GM18498 (cell line): ENCODE measurements around the gene LMOD1.
A peak's percentile ranks its signal among the peaks of the same experiment; 100 is the strongest.
"Not testable (repeated sequence)": the region's sequence is repeated elsewhere in the genome, so short reads cannot be mapped to it uniquely, and the experiment has no call there.

ENCODE experiments used
- ATAC-seq: cut with Tn5 transposase; IDR thresholded peaks from one replicate; pipeline ENCODE4 v1.9.1; 2021; ENCODE audit warnings: mild to moderate bottlenecking, moderate library complexity; ENCODE audit not compliant: unreplicated experiment

The LMOD1 gene

DNA sequence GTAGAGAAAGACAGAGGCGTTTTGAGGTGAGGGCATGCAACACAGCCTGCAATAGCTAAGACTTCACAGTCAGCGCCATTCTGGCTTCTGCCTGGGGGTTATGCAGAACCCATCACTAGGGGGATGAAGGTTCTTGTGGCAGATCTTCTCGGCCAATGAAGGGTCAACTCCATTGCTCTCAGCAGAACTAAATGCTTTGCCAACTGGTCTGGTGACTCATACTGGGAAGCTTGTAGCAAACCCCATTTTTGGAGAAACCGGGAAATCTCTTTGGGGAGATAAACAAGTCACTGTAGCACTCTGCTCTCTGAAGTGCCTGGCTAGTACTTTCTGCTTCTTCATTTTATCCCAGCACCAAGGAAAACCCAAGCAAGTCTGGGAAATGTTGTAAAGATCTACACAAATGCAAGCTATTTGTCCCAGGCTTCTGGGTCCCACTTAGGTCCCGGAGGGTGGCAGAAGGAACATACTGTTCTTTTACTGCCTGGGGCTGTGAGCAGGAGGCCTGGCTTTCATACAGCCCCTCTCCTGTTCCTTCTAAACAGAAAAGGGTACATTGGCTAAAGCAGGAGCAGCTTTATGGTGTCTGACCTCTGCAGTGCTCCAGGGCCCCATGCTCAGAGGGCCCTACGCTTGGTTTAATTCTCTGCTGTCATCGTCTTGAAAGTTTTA lies 28.9 kb downstream of the LMOD1 start:
- no peak for ATAC-seq

DNA sequence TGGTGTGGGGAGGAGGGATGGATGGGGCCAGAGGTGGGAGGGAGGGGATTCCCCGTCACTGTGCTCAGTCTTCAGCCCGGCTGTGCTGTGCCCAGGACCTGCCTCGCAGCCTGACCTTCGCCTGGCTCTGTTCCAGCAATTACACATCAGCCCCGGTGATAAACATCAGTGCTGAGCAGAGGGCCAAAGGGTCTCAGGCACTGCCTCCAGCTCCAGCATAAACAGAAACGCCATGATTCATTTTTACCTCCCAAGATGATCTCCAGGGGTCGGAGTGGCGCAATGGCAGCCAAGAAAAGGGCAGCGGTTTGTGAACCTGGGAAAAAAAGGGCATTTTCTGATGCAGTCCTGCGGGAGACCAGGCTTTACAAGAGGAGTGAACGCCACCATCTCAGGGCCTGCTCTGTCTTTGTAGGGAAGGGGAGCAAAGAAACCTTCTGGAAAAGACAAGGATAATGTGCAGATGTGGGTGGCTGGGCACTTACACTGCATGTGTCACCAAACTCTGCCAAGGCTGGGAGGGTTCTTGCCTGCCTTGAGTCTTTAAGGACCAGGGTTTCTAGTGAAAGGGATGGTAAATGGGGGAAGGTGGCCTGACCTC lies 29.6 kb downstream of the LMOD1 start:
- ATAC-seq: no peak

DNA sequence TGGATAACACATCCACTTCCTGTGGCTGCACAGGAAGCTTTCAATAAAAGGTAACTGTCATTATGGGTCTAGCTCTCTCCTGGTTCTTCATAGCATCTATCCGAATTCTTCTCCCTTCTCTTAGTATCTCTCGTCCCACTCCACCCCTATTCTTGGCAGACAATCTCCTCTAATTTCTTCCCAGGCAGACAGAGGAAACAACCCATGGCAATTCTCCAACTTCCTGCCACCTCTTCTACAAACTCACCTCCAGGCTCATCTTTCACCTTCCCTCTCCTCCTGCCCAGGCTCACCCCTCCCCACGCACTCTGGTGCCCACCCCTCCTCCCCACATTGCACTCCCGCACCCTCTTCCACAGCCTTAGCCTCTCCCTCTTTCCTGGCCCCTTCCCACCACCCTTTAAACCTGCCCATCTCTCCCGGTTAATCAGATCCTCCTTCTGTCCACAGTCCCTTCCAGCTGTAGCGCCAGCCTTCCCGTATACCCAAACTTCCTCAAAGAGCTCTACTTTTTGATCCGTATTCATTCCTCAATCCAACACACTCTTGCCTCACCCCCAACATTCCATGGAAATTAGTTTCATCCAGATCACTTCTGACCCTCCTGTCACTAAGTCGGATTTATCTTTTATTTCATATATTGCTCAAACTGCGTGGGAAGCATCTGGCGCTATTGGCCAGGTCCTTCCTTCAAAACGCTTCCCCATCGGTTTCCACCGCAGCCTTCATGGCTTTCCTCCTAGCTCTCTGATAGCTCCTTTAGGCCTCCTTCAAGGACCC lies 31.7 kb downstream of the LMOD1 start:
- ATAC-seq: no peak

DNA sequence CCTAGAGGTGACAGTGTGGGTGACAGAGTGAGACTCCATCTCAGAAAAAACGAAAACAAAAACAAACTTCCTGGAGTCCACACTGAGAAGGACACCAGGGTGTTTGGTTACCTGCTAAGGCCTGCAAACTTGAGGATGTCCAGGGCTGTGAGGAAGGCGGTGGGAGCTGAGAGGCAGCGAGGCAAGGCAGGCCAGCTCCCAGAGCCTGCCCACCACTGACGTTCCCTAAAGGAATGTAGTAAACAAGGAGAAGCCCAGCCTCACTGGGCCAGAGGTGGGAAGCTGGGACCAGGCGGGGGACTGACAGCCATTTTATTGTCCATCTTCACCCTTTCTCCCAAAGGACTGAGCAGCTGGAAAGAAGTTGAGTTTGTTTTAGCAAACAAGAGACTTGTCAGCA lies 33.5 kb downstream of the LMOD1 start:
- ATAC-seq: no peak

DNA sequence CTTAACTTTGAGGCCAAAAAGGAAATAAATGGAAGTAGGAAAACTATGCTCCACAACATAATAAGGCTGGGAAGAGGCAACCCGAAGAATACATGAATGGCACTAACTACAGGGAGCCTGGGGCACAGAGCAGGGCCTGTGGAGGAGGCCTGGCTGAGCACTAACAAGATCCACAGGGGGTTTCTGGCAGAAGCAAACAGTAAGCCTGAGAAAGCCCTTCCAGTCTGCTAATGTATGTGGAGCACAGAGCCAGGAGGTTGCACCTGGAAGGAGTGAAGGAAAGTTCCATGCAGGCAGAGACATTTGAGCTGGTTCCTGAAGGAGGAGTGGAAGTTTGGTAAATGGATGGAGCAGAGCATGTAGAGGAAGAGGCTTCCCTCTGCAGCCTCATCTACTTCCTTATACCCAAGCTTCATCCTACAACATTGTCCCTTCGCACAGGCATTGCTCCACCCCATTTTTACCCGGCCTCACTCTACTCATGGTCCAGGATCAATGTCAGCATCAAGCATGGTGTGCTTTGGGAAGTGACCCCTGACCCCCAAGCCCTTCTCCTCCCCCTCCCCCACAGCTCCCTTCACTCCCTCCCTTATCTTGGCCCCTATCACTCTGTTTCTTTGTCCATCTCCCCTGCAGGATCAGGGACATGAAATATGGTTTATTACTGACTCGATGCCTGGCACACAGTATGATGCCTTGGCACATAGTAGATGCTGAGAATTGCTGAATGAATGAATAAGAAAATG lies 34.3 kb downstream of the LMOD1 start:
- no peak for ATAC-seq

DNA sequence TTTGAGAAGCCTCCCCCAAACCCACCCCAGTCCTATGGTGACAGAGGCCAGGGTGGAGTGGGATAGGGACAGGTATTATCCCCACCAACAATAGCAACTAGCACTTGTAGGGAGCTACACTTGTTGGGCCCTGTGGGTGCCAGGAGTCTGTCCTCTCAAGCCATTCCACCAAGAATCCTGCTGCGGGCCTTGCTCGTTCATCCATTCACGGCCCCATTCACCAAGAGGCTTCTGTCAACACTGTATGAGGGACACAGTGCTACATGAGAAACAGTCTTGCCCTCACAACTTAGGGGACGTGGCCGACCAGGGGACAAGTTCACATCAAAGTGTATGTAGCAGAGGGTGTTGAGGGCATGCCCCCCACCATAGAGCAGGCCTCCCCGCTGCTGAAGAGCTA lies 38.7 kb downstream of the LMOD1 start:
- no peak for ATAC-seq

DNA sequence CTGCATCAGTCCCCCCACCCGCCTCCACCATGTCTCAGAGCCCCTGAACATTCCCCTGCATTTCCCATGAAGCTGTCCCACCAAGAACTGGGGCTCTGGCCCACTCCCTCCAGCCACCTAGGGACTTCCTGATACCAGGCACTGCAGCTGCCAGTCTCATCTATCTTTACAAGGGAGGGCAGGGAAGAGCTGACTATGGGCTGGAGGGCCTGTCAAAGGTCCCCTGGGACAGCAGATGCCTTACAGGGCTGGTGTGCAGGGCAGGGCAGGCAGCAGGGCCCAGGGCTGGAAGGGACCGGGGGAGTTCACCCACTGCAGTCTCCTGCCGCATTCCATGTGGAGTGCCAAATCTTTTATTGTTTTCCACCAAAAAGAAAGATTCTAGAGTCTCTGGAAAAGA lies 40.0 kb downstream of the LMOD1 start:
- no peak for ATAC-seq

DNA sequence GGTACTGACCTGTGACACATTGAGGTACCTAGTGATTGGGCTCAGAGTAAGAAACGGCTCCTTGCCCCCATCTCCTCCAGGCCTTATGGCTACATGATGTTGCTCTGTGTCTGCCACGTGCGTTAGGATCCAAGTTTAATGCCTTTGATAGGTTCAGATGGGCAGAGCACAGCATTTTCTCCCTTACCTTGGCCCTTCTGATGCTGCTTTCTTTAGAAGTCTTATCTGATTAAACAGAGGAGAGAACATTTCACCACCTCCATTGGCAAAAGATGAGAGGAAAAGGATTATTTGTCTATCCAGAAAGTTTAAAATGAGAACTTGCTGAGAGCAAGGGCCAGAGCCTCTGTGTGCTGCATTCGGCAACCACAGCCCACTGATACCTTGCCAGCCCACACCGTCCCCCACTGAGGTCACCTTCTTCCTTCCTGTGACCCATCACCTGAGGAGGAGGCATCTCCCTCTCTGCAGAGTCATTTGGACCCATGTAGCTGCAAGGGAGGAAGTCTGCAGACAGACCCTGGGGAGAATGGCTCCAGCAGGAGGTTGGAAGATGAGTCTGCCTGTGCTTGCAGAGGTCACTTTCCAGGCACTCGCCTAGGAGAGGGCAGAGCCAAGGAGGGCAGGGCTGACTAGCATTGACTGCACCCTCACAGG lies 41.0 kb downstream of the LMOD1 start:
- ATAC-seq: no peak

DNA sequence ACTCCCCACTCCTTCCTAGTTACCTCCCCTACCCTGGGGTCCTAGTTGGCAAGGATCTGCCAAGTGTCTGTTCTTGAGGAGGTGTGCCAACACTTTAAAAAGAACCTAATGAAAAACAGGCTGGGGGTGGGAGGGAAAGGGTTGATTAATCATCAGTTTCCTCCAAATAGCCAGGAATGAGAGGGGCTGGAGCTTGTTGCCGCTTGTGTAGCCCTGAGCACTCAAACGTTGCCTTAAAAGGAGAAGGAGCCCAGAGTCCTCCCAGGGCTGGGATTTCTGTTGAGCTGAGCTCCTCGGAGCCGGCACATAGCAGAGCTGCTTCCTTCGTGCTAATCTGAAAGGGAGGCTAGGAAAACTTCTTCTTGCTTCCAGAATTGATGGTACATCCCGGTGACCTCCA lies 41.8 kb downstream of the LMOD1 start:
- no peak for ATAC-seq

DNA sequence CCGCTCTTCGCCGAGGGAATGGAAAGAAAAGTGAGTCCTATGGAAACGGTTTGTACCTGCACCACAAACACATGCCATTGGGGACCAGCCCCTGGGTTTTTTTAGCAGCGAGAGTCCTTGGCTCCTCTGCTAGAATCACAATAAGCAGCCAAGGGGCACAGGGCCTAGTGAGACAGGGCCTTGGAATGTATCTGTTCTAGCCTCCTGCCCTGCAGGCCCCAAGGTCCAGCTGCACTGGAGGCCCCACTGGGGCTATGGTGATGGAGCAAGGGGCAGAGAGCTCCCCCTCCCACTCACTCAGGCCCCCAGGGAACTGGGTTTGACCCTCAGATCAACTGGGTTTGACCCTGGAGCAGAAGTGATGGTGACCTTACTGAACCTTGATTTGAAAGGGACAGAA lies 43.2 kb downstream of the LMOD1 start:
- ATAC-seq: no peak

DNA sequence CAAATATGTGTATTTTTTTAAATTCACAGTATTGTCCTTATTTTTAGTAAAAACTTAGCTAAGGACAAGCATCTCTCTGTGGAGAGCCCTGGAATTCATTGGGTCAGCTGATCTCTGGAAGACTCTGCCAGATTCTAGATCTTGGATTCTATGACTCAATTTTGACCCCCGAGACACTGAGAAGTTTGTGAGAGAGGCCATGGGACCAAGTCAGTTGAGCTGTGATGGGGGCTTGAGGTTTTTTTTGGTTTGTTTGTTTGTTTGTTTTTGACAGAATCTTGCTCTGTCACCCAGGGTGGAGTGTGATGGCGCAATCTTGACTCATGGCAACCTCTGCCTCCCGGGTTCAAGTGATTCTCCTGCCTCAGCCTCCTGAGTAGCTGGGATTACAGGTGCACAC lies 44.1 kb downstream of the LMOD1 start:
- ATAC-seq: no peak

DNA sequence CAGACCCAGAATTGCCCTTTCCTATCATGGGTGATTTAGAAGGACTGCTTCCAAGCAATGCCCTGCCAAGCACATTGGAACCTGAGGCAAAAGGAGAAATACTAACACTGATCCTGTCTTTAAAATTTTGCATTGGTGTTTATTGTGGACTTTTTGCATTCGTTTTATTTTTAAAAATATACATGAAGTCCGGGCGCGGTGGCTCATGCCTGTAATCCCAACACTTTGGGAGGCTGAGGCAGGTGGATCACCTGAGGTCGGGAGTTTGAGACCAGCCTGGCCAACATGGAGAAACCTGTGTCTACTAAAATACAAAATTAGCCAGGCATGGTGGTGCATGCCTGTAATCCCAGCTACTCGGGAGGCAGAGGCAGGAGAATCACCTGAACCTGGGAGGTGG lies 45.3 kb downstream of the LMOD1 start:
- ATAC-seq: not testable (repeated sequence)

DNA sequence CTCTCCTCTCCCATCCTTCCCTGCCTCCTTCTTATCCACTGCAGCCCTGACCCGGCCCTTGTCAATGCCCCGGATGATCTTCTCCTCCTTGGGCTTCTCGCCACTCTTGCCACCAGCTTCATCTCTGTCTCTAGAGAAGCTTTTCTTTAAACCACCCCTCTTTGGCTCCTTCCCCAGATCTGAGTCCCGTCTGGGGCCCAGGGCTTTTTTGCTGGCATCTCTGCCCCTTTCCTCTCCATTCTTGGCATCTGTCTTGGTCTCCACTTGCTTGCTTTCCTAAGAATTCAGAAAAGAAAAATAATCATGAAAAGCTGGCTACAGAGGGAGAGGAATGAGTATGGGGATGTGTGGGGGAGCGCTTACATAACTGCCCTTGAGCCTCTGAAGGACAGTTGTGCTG lies 45.9 kb downstream of the LMOD1 start:
- ATAC-seq: no peak

DNA sequence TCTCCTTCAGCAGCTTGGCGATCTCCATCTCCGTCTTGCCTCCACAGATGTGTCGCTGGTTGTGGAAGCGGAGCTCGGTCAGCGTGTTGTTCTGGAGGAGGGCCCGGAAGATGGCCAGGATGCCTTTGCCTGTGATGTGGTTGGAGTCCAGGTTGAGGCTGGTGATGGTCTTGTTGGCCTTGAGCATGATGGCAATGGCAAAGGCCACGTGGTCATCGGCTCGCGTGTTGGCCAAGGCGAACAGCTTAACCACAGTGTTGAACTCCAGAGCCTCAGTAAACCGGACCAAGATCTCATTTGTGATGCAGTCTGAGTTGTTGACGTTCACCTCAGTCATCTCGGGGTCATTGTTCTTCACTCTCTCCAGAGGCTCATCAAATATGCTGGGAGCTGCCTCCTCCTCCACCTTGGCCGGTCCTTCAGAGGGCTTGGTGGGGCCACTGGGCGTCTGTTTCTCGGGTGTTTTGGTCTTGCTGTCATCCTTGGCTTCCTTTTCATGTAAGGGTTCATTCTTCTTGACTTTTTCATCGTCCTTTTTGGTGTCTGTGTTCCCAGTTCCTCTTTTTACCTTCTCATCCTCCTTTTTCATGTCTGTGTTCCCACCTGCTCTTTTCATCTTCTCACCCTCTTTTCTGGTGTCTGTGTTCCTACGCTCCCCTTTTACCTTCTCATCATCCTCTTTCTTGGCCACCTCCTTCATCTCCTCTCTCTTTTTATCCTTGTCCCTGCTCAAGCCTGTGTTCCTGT lies 46.5 kb downstream of the LMOD1 start:
- no peak for ATAC-seq

DNA sequence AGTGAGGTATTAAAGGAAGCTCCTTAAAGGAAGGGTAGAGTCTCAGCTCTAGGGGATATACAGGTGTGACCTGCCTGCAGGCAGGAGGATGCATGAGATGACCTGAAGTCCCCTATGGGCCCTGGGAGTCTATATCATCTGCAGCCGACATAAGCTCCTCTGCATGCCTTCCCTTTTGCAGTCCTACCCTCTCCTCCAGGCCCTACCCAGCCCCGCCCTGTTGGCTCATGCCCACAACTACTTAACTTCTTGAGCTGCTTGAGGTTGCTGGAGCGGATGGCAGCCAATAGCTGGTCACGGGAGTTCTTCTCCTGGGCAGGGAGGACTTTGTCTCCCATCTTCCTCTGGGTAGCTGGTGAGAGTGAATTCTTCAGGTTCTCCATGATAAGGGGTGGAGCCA lies 47.4 kb downstream of the LMOD1 start:
- ATAC-seq: no peak

DNA sequence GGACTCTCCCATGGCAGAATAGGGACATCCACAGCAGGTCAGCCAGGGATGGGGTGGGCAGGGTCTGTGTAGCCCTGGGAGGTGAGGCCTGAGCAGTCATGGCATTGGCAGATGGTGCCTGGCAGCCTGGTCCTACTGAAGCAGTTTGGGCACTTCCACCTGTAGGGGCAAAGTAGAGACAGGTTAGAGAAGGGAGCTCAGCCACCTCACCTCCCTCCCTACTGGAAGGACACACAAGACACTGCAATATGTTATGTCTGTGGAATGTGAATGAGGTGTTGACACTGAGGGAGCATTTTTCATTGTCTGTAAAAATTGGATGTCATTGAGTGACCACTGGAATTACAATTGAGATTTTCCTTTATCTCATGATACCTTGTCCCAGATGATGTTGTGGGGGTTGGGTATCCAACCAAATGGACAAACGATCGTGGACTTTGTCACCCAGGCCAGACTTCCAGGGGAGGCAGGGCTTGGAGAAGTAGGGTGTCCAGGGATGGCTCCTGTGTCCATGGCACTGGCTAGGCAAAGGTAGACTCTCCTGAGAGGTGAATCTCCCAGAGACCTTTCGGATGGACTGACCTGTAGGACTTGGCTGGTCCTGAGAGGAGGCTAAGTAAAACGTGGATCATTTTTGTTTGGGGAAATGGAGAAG lies 48.0 kb downstream of the LMOD1 start:
- ATAC-seq: no peak

DNA sequence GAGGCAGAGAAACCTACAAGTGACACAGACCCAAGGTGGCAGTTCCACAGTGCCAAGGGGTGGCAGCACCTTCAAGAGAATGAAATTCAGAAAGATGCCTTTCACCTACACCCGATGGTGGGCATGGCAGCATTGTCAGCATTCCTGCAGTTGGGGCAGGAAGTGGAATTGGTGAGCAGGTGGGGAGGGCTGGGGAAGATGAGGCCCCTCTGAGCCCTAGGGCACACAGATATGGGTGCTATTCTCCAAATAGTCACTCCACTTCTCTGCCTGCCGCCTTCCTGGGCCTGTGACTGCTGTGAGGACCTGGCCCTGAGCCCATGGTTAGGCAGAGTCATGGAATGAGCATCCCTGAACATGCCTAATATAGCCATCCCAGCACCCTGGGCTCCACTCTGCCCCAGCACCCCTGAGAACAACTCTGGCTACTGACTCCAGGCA lies 49.4 kb downstream of the LMOD1 start:
- ATAC-seq: no peak

DNA sequence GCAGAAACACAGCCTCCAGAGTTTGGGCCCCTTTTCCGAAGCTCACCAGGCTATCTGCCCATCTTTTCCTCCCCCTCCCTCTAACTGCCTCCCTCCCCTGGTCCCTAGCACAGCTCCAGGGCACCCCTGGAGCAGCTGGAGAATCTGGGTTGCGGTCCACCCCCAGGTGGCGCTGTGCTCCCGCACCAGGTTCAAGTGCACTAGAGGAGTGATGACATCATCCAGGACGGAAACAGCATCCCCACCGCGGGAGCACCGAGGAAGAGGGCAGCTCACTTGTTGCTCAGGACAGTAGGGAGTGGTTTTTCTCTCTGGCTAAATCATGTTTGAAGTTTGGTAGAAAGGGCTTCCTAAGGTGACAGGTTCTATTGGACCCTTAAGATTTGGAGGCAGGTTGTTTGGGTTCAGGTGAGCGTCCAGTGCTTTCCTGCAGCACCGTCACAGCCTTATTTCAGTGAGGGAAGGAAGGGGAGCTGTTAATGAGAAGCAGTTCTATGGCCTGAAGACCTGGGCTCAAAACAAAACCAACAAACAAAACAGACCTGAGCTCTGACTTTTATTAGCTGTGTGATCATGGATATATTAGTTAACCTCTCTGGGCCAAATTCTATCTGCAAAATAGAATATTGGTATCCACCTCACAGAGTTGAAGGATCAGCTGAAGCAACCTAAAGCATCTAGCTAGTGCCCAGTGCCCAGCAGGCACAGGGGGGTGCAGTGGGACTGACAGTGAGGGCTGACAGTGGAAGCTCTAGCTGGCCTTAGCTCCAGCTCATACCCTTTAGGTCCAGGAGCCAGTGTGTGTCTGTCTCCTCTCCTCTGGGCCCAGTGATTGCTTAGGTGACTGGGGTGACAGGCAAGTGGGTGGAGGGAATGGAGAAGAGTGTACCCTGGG lies 50.2 kb downstream of the LMOD1 start:
- ATAC-seq: peak; percentile 73
